Activated naive CD4-positive, alpha-beta T cell treated with anti-CD3 and anti-CD28 coated beads, Interleukin-2, amount 10 ng/mL, durations not matched to agents 7 days and 5 days (primary cell): Measurements from ENCODE around the gene FAM83D.

Source experiments
- CTCF ChIA-PET: fragments of 350-600 bp; sonication (Branson Sonifier 250); formaldehyde crosslinking; loops from one replicate; lab custom pipeline; 2021; ENCODE audit warnings: antibody characterized with exemption; lab: Charles Lee
- DNase-seq: peaks from one replicate; pipeline ENCODE4 v3.0.0-alpha.2; 2020
- H3K27ac Mint-ChIP-seq: one replicate; pipeline ENCODE4 v1.8.0; 2021; ENCODE audit warnings: mild to moderate bottlenecking, moderate library complexity, mixed read lengths
- H3K27me3 Mint-ChIP-seq: one replicate; pipeline ENCODE4 v1.8.0; 2021; ENCODE audit warnings: mild to moderate bottlenecking, mixed read lengths
- H3K36me3 Mint-ChIP-seq: one replicate; pipeline ENCODE4 v1.8.0; 2021; ENCODE audit warnings: mixed read lengths
- H3K4me1 Mint-ChIP-seq: one replicate; pipeline ENCODE4 v1.8.0; 2021; ENCODE audit warnings: mixed read lengths
- H3K4me3 Mint-ChIP-seq: one replicate; pipeline ENCODE4 v1.8.0; 2021; ENCODE audit warnings: mild to moderate bottlenecking, moderate library complexity, mixed read lengths
- H3K9me3 Mint-ChIP-seq: one replicate; pipeline ENCODE4 v1.8.0; 2021; ENCODE audit warnings: mixed read lengths

Gene FAM83D

DNA sequence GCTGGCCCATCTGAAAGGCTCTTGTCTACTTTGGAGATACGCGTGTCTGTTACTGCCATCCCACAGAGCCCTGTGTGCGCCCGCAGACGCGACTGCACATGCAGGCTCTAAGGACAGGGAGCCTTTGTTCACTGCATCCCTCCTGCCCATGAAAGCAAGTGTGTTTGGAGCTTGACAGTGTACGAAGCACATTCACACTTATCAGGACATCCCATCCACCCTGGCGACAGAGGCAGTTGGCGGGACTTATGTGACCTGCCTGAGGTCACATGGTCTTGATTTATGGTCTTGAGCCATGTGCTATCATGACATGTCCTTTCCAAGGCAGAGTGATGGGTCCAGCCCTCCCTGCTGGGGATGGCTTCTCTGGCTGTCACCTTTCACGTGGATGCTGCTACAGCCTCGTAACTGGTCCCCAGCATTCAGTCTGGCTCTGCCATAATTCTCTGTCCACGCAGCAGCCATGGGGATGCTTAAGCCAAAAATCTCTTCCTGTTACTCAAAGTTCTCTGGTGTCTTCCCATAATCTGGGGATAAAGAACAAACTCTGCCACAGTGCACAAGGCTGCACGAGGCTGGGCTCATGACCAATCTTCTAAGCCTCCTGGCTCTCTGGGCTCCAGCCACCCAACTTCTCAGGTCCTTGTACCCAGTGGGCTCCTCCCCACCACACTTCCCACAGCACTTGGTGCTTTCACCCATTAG lies 36.3 kb upstream of the FAM83D start:
- H3K27ac Mint-ChIP-seq, result no peak overlapping the region
- CTCF ChIA-PET, result interaction anchor here (0.5 kb wide), 1 partner anchor 32 kb away, joined by 3 read pairs; no protein-coding TSS in a partner anchor
- no peaks in the 10 kb centered on the region for H3K9me3 Mint-ChIP-seq
- no peak for DNase-seq
- H3K36me3 Mint-ChIP-seq, result peaks cover 24% of the 10 kb centered on the region
- no peak overlapping the region for H3K4me3 Mint-ChIP-seq
- H3K27me3 Mint-ChIP-seq, result no peaks in the 10 kb centered on the region
- peaks cover 34% of the 10 kb centered on the region for H3K4me1 Mint-ChIP-seq

- Mint-ChIP-seq H3K9me3 (no peaks in the 10 kb centered on the region), H3K4me1 (peaks cover 34% of the 10 kb centered on the region), H3K27me3 (no peaks in the 10 kb centered on the region), H3K36me3 (peaks cover 24% of the 10 kb centered on the region), H3K27ac (no peak overlapping the region), H3K4me3 (no peak overlapping the region)
- DNase-seq, result no peak
- CTCF ChIA-PET, result interaction anchor here (1.1 to 3.3 kb wide), 2 partner anchors 9 to 126 kb away, joined by 3 to 27 read pairs; no protein-coding TSS in a partner anchor
Measured at GRCh38 chr20:38890497-38890818, 35.8 kb upstream of the FAM83D start.

GRCh38 chr20:38892091-38892981 lies 33.9 kb upstream of the FAM83D start:
- Mint-ChIP-seq H3K4me3 (no peak overlapping the region), H3K9me3 (no peaks in the 10 kb centered on the region), H3K27ac (peak overlapping the region; percentile 73), H3K27me3 (no peaks in the 10 kb centered on the region), H3K4me1 (peaks cover 34% of the 10 kb centered on the region), H3K36me3 (peaks cover 33% of the 10 kb centered on the region)
- DNase-seq, result no peak
- CTCF ChIA-PET, result interaction anchor here (0.7 to 3.3 kb wide), 27 partner anchors 10 to 243 kb away, joined by 3 to 33 read pairs (median 4); partner anchors contain the start of gene PPP1R16B

- Mint-ChIP-seq H3K27me3 (no peaks in the 10 kb centered on the region), H3K4me3 (peak overlapping the region; percentile 3), H3K4me1 (peaks cover 32% of the 10 kb centered on the region), H3K27ac (peak overlapping the region; percentile 73), H3K36me3 (peaks cover 41% of the 10 kb centered on the region), H3K9me3 (no peaks in the 10 kb centered on the region)
- no peak for DNase-seq
- CTCF ChIA-PET, result interaction anchor here (0.7 to 3.3 kb wide), 24 partner anchors 9 to 244 kb away, joined by 3 to 33 read pairs (median 4); partner anchors contain the start of gene PPP1R16B
Measured at GRCh38 chr20:38893056-38893564, 33.1 kb upstream of the FAM83D start.

DNA sequence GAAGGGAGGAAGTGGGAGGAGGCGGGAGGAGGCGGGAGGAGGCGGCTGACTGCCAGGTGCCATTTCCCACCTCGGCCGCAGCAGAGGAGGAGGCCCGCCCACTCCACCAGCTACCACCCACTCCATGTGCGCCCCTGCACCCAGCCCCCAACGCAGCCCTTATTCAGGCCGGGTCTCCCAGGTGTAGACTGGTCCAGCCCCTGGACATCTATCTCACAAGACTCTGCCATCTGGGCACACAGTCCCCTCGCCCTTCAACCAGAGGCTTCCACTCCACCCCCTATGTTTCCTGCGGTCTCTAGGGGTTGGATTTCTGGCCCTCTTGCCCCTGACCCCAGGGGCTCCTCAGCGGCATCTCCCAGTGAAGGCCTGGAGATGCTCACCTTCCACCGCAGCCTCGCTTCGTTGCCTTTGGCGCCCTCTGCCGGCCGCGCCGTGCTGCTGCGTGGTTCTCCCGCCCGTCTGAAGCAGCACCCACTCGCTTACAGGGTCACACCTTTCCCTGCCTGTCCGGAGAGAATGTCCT lies 32.6 kb upstream of the FAM83D start:
- DNase-seq, result peak; percentile 82
- H3K4me1 Mint-ChIP-seq, result peaks cover 32% of the 10 kb centered on the region
- H3K4me3 Mint-ChIP-seq, result no peak overlapping the region
- peak overlapping the region; percentile 73 for H3K27ac Mint-ChIP-seq
- H3K36me3 Mint-ChIP-seq, result peaks cover 44% of the 10 kb centered on the region
- no peaks in the 10 kb centered on the region for H3K27me3 Mint-ChIP-seq
- CTCF ChIA-PET, result interaction anchor here (0.7 to 3.3 kb wide), 24 partner anchors 8 to 244 kb away, joined by 3 to 33 read pairs (median 4); partner anchors contain the start of genes ACTR5 and PPP1R16B
- no peaks in the 10 kb centered on the region for H3K9me3 Mint-ChIP-seq

GRCh38 chr20:38894091-38894847 lies 31.9 kb upstream of the FAM83D start:
- Mint-ChIP-seq H3K9me3 (no peaks in the 10 kb centered on the region), H3K4me1 (peaks cover 31% of the 10 kb centered on the region), H3K4me3 (no peak overlapping the region), H3K36me3 (peaks cover 49% of the 10 kb centered on the region), H3K27ac (no peak overlapping the region), H3K27me3 (no peaks in the 10 kb centered on the region)
- CTCF ChIA-PET, result interaction anchor here (0.8 to 3.3 kb wide), 12 partner anchors 10 to 236 kb away, joined by 3 to 33 read pairs (median 4); partner anchors contain the start of gene ACTR5
- DNase-seq, result no peak

- no peak overlapping the region for H3K27ac Mint-ChIP-seq
Measured at GRCh38 chr20:38895098-38895949, 30.9 kb upstream of the FAM83D start.

DNA sequence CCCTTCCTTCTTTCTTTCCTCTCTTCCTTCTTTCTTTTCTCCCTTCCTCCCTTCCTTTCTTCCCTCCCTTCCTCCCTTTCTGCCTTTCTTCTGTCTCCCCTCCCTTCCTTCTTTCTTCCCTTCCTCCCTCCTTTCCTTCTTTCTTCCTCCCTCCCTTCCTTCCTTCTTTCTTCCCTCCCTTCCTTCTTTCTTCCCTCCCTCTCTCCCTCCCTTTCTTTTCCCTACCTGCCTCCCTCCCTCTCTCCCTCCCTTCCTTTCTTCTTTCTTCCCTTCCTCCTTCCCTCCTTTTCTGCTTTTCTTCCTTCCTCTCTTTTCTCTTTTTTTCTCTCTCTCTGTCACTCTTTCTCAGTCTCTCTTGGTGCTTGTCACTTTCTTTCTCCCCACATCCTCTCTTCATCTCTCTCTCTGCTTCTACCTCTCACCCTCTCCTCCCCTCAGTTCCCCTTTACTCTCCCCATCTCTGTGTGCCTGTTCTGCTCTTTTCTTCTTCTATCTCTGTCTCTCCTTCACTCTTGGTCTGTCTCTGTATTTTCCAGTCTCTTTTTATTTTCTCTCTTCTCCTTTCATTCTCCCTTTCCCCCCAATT lies 30.1 kb upstream of the FAM83D start:
- Mint-ChIP-seq H3K27me3 (no peaks in the 10 kb centered on the region), H3K9me3 (no peaks in the 10 kb centered on the region), H3K27ac (no peak overlapping the region), H3K36me3 (peaks cover 53% of the 10 kb centered on the region), H3K4me1 (peaks cover 30% of the 10 kb centered on the region), H3K4me3 (no peak overlapping the region)
- DNase-seq, result no peak
- CTCF ChIA-PET, result interaction anchor here (1.1 to 1.5 kb wide), 4 partner anchors 89 to 246 kb away, joined by 3 to 7 read pairs (median 4); no protein-coding TSS in a partner anchor

More at GRCh38 chr20:38895098-38895949, 30.9 kb upstream of the FAM83D start:
- no peak for DNase-seq
- Mint-ChIP-seq H3K9me3 (no peaks in the 10 kb centered on the region), H3K27me3 (no peaks in the 10 kb centered on the region), H3K36me3 (peaks cover 52% of the 10 kb centered on the region), H3K4me1 (peaks cover 30% of the 10 kb centered on the region), H3K4me3 (no peak overlapping the region)
- CTCF ChIA-PET, result interaction anchor here (0.8 to 3.3 kb wide), 10 partner anchors 9 to 245 kb away, joined by 3 to 23 read pairs (median 4); no protein-coding TSS in a partner anchor

GRCh38 chr20:38897267-38897666 lies 28.9 kb upstream of the FAM83D start:
- no peak for DNase-seq
- H3K9me3 Mint-ChIP-seq, result no peaks in the 10 kb centered on the region
- H3K4me3 Mint-ChIP-seq, result no peak overlapping the region
- H3K27ac Mint-ChIP-seq, result no peak overlapping the region
- peaks cover 24% of the 10 kb centered on the region for H3K4me1 Mint-ChIP-seq
- H3K36me3 Mint-ChIP-seq, result peaks cover 60% of the 10 kb centered on the region
- CTCF ChIA-PET, result interaction anchor here (1.3 kb wide), 1 partner anchor 243 kb away, joined by 3 read pairs; no protein-coding TSS in a partner anchor
- no peaks in the 10 kb centered on the region for H3K27me3 Mint-ChIP-seq

DNA sequence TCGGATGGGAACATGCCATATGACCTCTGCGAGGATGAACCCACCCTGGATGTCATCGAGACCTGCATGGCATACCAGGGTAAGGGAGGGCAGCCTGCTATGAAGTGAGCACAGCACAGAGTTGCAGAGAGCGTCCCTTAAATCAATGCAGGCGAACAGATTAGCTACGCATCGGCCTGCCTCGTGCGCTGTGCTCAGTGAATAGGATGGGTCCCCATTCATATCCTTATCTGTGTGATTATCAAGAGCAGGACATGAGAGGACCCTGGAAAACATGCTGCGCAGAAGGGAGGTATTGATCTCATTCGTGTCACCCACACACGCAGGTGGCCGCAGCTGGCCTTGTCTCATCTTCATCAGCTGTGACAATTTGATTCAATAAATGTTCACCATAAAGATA lies 25.6 kb upstream of the FAM83D start:
- H3K36me3 Mint-ChIP-seq, result peaks cover 78% of the 10 kb centered on the region
- H3K4me3 Mint-ChIP-seq, result no peak overlapping the region
- CTCF ChIA-PET, result no interaction called here
- no peaks in the 10 kb centered on the region for H3K4me1 Mint-ChIP-seq
- no peaks in the 10 kb centered on the region for H3K27me3 Mint-ChIP-seq
- H3K27ac Mint-ChIP-seq, result no peak overlapping the region
- peaks cover 4% of the 10 kb centered on the region for H3K9me3 Mint-ChIP-seq
- DNase-seq, result no peak

DNA sequence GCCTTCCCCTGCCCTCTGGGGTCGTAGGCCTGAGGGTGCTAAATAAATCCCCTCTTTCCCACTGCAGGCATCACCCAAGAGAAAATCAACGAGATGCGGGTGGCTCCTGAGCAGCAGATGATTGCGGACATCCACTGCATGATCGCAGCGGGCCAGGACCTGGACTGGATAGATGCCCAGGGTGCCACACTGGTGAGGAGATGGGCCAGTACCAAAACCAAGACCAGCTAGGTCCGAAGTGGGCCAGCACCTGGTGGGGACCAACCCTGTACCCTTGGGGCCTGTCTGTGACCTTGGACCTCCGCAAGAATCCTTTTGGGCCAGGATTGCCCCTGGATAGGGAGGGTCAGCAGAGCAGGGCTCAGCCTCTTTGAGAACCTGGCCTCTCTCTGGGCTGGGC lies 23.6 kb upstream of the FAM83D start:
- CTCF ChIA-PET, result interaction anchor here (1.8 kb wide), 1 partner anchor 10 kb away, joined by 6 read pairs; no protein-coding TSS in a partner anchor

GRCh38 chr20:38903335-38903734 lies 22.9 kb upstream of the FAM83D start:
- H3K36me3 Mint-ChIP-seq, result peaks cover 80% of the 10 kb centered on the region
- CTCF ChIA-PET, result interaction anchor here (0.7 to 1.5 kb wide), 2 partner anchors 9 to 58 kb away, joined by 3 to 4 read pairs; partner anchors contain the start of gene DHX35
- DNase-seq, result no peak
- H3K4me1 Mint-ChIP-seq, result no peaks in the 10 kb centered on the region
- peaks cover 4% of the 10 kb centered on the region for H3K9me3 Mint-ChIP-seq
- H3K27ac Mint-ChIP-seq, result no peak overlapping the region
- H3K4me3 Mint-ChIP-seq, result no peak overlapping the region
- H3K27me3 Mint-ChIP-seq, result no peaks in the 10 kb centered on the region

More for the DNA sequence above, 23.6 kb upstream of the FAM83D start:
- DNase-seq, result no peak
- Mint-ChIP-seq H3K36me3 (peaks cover 80% of the 10 kb centered on the region), H3K27ac (no peak overlapping the region), H3K9me3 (peaks cover 4% of the 10 kb centered on the region), H3K4me3 (no peak overlapping the region), H3K27me3 (no peaks in the 10 kb centered on the region), H3K4me1 (no peaks in the 10 kb centered on the region)
